Uterus (tissue), 4 donors: ENCODE results near the gene OXCT1. TPM values are rescaled to one million over a fixed set of nuclear protein-coding genes. Genes with fewer than 3 reads are reported as not detected.

Source experiments
- DNase-seq, 2 donors: peaks; one replicate each; pipeline ENCODE4 v3.0.0-alpha.2; 2019 to 2020
- H3K27ac ChIP-seq, 2 donors: fragments of 200-600 bp; sonication (generic); 1 replicate in 1 of 2; 2 replicates in 1 of 2; pipeline ENCODE4 v1.5.1; 2016 to 2018
- H3K27me3 ChIP-seq, 2 donors: fragments of 200-600 bp; sonication (generic); one replicate each; pipeline ENCODE4 v1.5.1; 2018 to 2019; ENCODE audit warnings: control low read depth in 1 of 2
- H3K36me3 ChIP-seq, 2 donors: fragments of 200-600 bp; sonication (generic); one replicate each; pipeline ENCODE4 v1.5.1; 2019; ENCODE audit warnings: control low read depth in 1 of 2
- H3K4me1 ChIP-seq, 2 donors: fragments of 200-600 bp; sonication (generic); one replicate each; pipeline ENCODE4 v1.5.1; 2018 to 2019; ENCODE audit warnings: control low read depth in 1 of 2
- H3K4me3 ChIP-seq, 2 donors: fragments of 200-600 bp; sonication (generic); 1 replicate in 1 of 2; 2 replicates in 1 of 2; pipeline ENCODE4 v1.5.1; 2018 to 2019; ENCODE audit warnings: mild to moderate bottlenecking in 1 of 2
- H3K9me3 ChIP-seq, 2 donors: fragments of 200-600 bp; sonication (generic); one replicate each; pipeline ENCODE4 v1.5.1; 2019; ENCODE audit warnings: control low read depth in 1 of 2
- POLR2A ChIP-seq, 2 donors: fragments of 450-650 bp; IDR thresholded peaks; one replicate each; pipeline ENCODE4 v1.6.1; 2016; ENCODE audit warnings: antibody characterized with exemption in 2 of 2, mild to moderate bottlenecking in 1 of 2, moderate library complexity in 1 of 2
- intact Hi-C: fragments of 100-400 bp; cut with DNase I; formaldehyde crosslinking; loops from one replicate; pipeline ENCODE4 v1.15.1; 2023; ENCODE audit warnings: low total_unique reads
- total RNA-seq, 4 donors: library from RNA; depleted of rRNA in 3 of 4; stranded (reverse); fragments of >200 nt in 3 of 4; gene quantifications; one replicate each; pipeline versions ENCODE4 v1.1.0 to v1.2.4, GENCODE V29; 2014 to 2023
- TF ChIP-seq, protein P1 (sequence below), 4 experiments: fragments of 200-600 bp in 2 of 4; fragments of 450-650 bp in 2 of 4; sonication (generic) in 2 of 4; IDR thresholded peaks; one replicate each; pipeline ENCODE4 v1.5.1; 2016 to 2019; ENCODE audit warnings: antibody characterized with exemption in 4 of 4, mild to moderate bottlenecking in 2 of 4, moderate library complexity in 1 of 4
- donor health status: DM: yes; HTN: yes; CAD: no.

The OXCT1 gene
- total RNA-seq, 4 donors from 2014 or later, result 11.2 to 37.3 (median 27.0) TPM

- Histone ChIP-seq H3K4me1 (no peaks in the 10 kb centered on the region), H3K27me3 (no peaks in the 10 kb centered on the region), H3K9me3 (peaks cover 0 to 4% of the 10 kb centered on the region in 2 donors), H3K36me3 (no peaks in the 10 kb centered on the region), H3K27ac (no peak overlapping the region), H3K4me3 (no peak overlapping the region)
- intact Hi-C loops, result no loop called here
- no peak for DNase-seq
- TF ChIP-seq, protein P1, sequence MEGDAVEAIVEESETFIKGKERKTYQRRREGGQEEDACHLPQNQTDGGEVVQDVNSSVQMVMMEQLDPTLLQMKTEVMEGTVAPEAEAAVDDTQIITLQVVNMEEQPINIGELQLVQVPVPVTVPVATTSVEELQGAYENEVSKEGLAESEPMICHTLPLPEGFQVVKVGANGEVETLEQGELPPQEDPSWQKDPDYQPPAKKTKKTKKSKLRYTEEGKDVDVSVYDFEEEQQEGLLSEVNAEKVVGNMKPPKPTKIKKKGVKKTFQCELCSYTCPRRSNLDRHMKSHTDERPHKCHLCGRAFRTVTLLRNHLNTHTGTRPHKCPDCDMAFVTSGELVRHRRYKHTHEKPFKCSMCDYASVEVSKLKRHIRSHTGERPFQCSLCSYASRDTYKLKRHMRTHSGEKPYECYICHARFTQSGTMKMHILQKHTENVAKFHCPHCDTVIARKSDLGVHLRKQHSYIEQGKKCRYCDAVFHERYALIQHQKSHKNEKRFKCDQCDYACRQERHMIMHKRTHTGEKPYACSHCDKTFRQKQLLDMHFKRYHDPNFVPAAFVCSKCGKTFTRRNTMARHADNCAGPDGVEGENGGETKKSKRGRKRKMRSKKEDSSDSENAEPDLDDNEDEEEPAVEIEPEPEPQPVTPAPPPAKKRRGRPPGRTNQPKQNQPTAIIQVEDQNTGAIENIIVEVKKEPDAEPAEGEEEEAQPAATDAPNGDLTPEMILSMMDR (IDR thresholded peaks at IDR 0.05), result no peak
- TF ChIP-seq POLR2A (IDR thresholded peaks at IDR 0.05), result no peak
Observed at GRCh38 chr5:41707853-41708603, 162.2 kb downstream of the OXCT1 start.

- no peak for DNase-seq
- H3K4me1 ChIP-seq, result no peaks in the 10 kb centered on the region
- no peaks in the 10 kb centered on the region for H3K36me3 ChIP-seq
- no peak overlapping the region for H3K27ac ChIP-seq
- H3K9me3 ChIP-seq, result no peaks in the 10 kb centered on the region
- H3K4me3 ChIP-seq, result no peak overlapping the region
- no peaks in the 10 kb centered on the region for H3K27me3 ChIP-seq
- intact Hi-C loops, result no loop called here
- TF ChIP-seq, protein P1 (IDR thresholded peaks at IDR 0.05), result no peak
- no peak for TF ChIP-seq POLR2A (IDR thresholded peaks at IDR 0.05)
Observed at GRCh38 chr5:41695920-41696582, 174.2 kb downstream of the OXCT1 start.

DNA sequence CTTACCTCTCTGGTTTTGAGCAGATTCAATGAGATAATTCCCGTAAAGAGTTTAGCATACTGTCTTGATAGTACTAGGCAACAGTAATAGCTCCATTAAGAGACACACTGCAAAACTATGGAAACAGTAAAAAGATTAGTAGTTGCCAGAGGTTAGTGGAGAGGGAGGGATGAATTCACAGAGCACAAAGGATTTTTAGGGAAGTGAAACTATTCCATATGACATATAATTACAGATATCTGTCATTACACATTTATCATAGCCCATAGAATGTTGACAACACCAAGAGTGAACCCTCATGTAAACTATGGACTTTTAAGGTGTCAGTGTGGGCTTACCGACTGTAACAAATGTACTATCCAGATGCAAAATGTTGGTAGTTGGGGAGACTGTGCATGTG is 183.5 kb downstream of the OXCT1 start:
- no peak overlapping the region for H3K27ac ChIP-seq
- DNase-seq, result no peak
- no peaks in the 10 kb centered on the region for H3K27me3 ChIP-seq
- no peaks in the 10 kb centered on the region for H3K9me3 ChIP-seq
- TF ChIP-seq POLR2A (IDR thresholded peaks at IDR 0.05), result no peak
- TF ChIP-seq, protein P1 (IDR thresholded peaks at IDR 0.05), result no peak
- intact Hi-C loops, result no loop called here
- no peaks in the 10 kb centered on the region for H3K4me1 ChIP-seq
- H3K36me3 ChIP-seq, result no peaks in the 10 kb centered on the region
- no peak overlapping the region for H3K4me3 ChIP-seq

- Histone ChIP-seq H3K4me3 (no peak overlapping the region), H3K4me1 (no peaks in the 10 kb centered on the region), H3K36me3 (no peaks in the 10 kb centered on the region), H3K27ac (no peak overlapping the region), H3K9me3 (no peaks in the 10 kb centered on the region), H3K27me3 (no peaks in the 10 kb centered on the region)
- intact Hi-C loops, result no loop called here
- DNase-seq, result no peak
- TF ChIP-seq, protein P1 (IDR thresholded peaks at IDR 0.05), result no peak
- TF ChIP-seq POLR2A (IDR thresholded peaks at IDR 0.05), result no peak
Observed at GRCh38 chr5:41686191-41686590, 184.0 kb downstream of the OXCT1 start.

- Histone ChIP-seq H3K27ac (no peak overlapping the region), H3K36me3 (no peaks in the 10 kb centered on the region), H3K4me3 (no peak overlapping the region), H3K27me3 (no peaks in the 10 kb centered on the region), H3K9me3 (no peaks in the 10 kb centered on the region), H3K4me1 (no peaks in the 10 kb centered on the region)
- TF ChIP-seq, protein P1 (IDR thresholded peaks at IDR 0.05), result no peak
- TF ChIP-seq POLR2A (IDR thresholded peaks at IDR 0.05), result no peak
- DNase-seq, result no peak
- intact Hi-C loops, result no loop called here
Observed at GRCh38 chr5:41683181-41683580, 187.0 kb downstream of the OXCT1 start.
